Measurements from ENCODE around the gene UVRAG. TPM values are rescaled to one million over a fixed set of nuclear protein-coding genes. Genes with fewer than 3 reads are reported as not detected.

UVRAG gene
- total and polyA plus RNA-seq, 2 of the 4 experiments (the other 2 are of a cell fraction), result 5.6 to 10.9 TPM

GRCh38 chr11:76181371-76181770, 366.4 kb downstream of the UVRAG start:
- H4K8ac ChIP-seq (ENCODE audit: low read depth in 2 of 2, low read length in 2 of 2), result no peak overlapping the region
- no peak overlapping the region for H3K4me3 ChIP-seq (ENCODE audit: insufficient read depth, low read depth, low read length)
- H3K27ac ChIP-seq (ENCODE audit: insufficient read depth, low read length), result no peak overlapping the region
- no peak overlapping the region for H2AK5ac ChIP-seq (ENCODE audit: low read depth, low read length)
- dilution Hi-C loops (cut with HindIII; ENCODE audit: low sequenced_read_pairs, unreplicated experiment) (no loop called here), in situ Hi-C loops (cut with MboI; ENCODE audit: low sequenced_read_pairs) (no loop called here), intact Hi-C loops (cut with micrococcal nuclease) (no loop called here)
- BruUV-seq (replicated peaks), result no TSS peak
- H3K9me1 ChIP-seq (ENCODE audit: insufficient read depth, low read length), result no peaks in the 10 kb centered on the region
- no peak overlapping the region for H3K18ac ChIP-seq (ENCODE audit: low read depth, low read length)
- no peak overlapping the region for H2BK20ac ChIP-seq (ENCODE audit: low read depth, low read length)
- POLR2A ChIA-PET (ENCODE audit: unreplicated experiment), result no interaction called here
- H3K9me3 ChIP-seq (ENCODE audit: control insufficient read depth, insufficient read depth, low read length), result no peaks in the 10 kb centered on the region
- no peaks in the 10 kb centered on the region; the same call in 1 of the 2 replicates for H3K4me1 ChIP-seq (ENCODE audit: control insufficient read depth, insufficient read depth, low read length)
- no peaks in the 10 kb centered on the region for H3K36me3 ChIP-seq (ENCODE audit: control insufficient read depth, insufficient read depth, low read length)
- no peak for DNase-seq
- CTCF ChIA-PET, result no interaction called here
- no peak overlapping the region for H3K23ac ChIP-seq (ENCODE audit: low read depth, low read length)
- no peak overlapping the region for H2BK15ac ChIP-seq (ENCODE audit: low read depth, low read length)
- H2BK5ac ChIP-seq (ENCODE audit: low read depth, low read length, poor library complexity, severe bottlenecking), result no peak overlapping the region
- no peak overlapping the region for H4K5ac ChIP-seq (ENCODE audit: low read depth, low read length)
- no peaks in the 10 kb centered on the region for H3K79me1 ChIP-seq (ENCODE audit: low read depth in 1 of 2, low read length in 2 of 2)
- H2BK120ac ChIP-seq (ENCODE audit: low read depth, low read length), result no peak overlapping the region
- no peak for TF ChIP-seq RFX5 (IDR thresholded peaks at IDR 0.05; ENCODE audit: low read depth, low read length)
- TF ChIP-seq BHLHE40 (IDR thresholded peaks at IDR 0.05; ENCODE audit: low read depth, low read length), result no peak
- H3K27me3 ChIP-seq (ENCODE audit: control insufficient read depth, insufficient read depth, low read length), result peaks cover 8% of the 10 kb centered on the region; the same call in 1 of the 2 replicates
- H4K20me1 ChIP-seq (ENCODE audit: insufficient read depth, low read length), result no peaks in the 10 kb centered on the region
- H3K9ac ChIP-seq (ENCODE audit: low read depth, low read length), result no peak overlapping the region
- no peak overlapping the region for H3K56ac ChIP-seq (ENCODE audit: extremely low read depth, insufficient read depth, low read length)
- H4K91ac ChIP-seq (ENCODE audit: insufficient read depth, low read depth, low read length), result no peak overlapping the region
- H3K14ac ChIP-seq (replicated peaks; ENCODE audit: low read depth, low read length), result no peak overlapping the region
- no peak for ATAC-seq (ENCODE audit: low read depth)
- 100% methylated on average over 1 of the region's 15 CpGs; no CpG with 5 or more reads in 1 of the 2 experiments for WGBS, 2 experiments (ENCODE audit: extremely low coverage in 2 of 2, insufficient read length in 1 of 2)
- H2AK9ac ChIP-seq (replicated peaks; ENCODE audit: low read depth, low read length, poor library complexity), result no peak overlapping the region
- no peak overlapping the region for H2AFZ ChIP-seq (replicated peaks; ENCODE audit: low read length, poor library complexity)
- H3K4me2 ChIP-seq (ENCODE audit: low read depth, low read length), result no peak overlapping the region
- H3K4ac ChIP-seq (ENCODE audit: low read depth, low read length), result no peak overlapping the region

Measured in IMR-90 (cell line).